ENCODE results near the gene PPT1. TPM values are rescaled to one million over a fixed set of nuclear protein-coding genes. Genes with fewer than 3 reads are reported as not detected.
A peak's percentile ranks its signal among the peaks of the same experiment; 100 is the strongest.

The PPT1 gene
- total RNA-seq, 1 experiment from 2014 or later = 57.8 TPM

- no peak for DNase-seq
- Mint-ChIP-seq H3K27ac (ENCODE audit: unreplicated experiment) (peak overlapping the region; percentile 48), H3K27me3 (ENCODE audit: unreplicated experiment) (no peaks in the 10 kb centered on the region), H3K36me3 (ENCODE audit: insufficient read depth, unreplicated experiment) (peaks cover 51% of the 10 kb centered on the region), H3K9me3 (ENCODE audit: low read depth, unreplicated experiment) (no peaks in the 10 kb centered on the region), H3K4me3 (ENCODE audit: low read depth, unreplicated experiment) (no peak overlapping the region), H3K4me1 (ENCODE audit: low read depth, unreplicated experiment) (peaks cover 16% of the 10 kb centered on the region)
- no TSS peak for BruUV-seq (replicated peaks)
- intact Hi-C loops (cut with micrococcal nuclease; ENCODE audit: unreplicated experiment) = no loop called here
- no peak for TF ChIP-seq CTCF (IDR thresholded peaks at IDR 0.05; ENCODE audit: unreplicated experiment)
- CTCF ChIA-PET = no interaction called here
Observed at GRCh38 chr1:40067023-40067422, 30.0 kb downstream of the PPT1 start.

GRCh38 chr1:40064797-40065499 is 32.1 kb downstream of the PPT1 start:
- DNase-seq = no peak
- no peak for TF ChIP-seq CTCF (IDR thresholded peaks at IDR 0.05; ENCODE audit: unreplicated experiment)
- intact Hi-C loops (cut with micrococcal nuclease; ENCODE audit: unreplicated experiment) = no loop called here
- H3K4me1 Mint-ChIP-seq (ENCODE audit: low read depth, unreplicated experiment) = peaks cover 19% of the 10 kb centered on the region
- peaks cover 51% of the 10 kb centered on the region for H3K36me3 Mint-ChIP-seq (ENCODE audit: insufficient read depth, unreplicated experiment)
- no TSS peak for BruUV-seq (replicated peaks)
- no peak overlapping the region for H3K27ac Mint-ChIP-seq (ENCODE audit: unreplicated experiment)
- H3K4me3 Mint-ChIP-seq (ENCODE audit: low read depth, unreplicated experiment) = no peak overlapping the region
- no peaks in the 10 kb centered on the region for H3K27me3 Mint-ChIP-seq (ENCODE audit: unreplicated experiment)
- H3K9me3 Mint-ChIP-seq (ENCODE audit: low read depth, unreplicated experiment) = no peaks in the 10 kb centered on the region
- CTCF ChIA-PET = no interaction called here

- Mint-ChIP-seq H3K36me3 (ENCODE audit: insufficient read depth, unreplicated experiment) (peaks cover 36% of the 10 kb centered on the region), H3K9me3 (ENCODE audit: low read depth, unreplicated experiment) (no peaks in the 10 kb centered on the region), H3K27ac (ENCODE audit: unreplicated experiment) (peak overlapping the region; percentile 20), H3K4me1 (ENCODE audit: low read depth, unreplicated experiment) (peaks cover 43% of the 10 kb centered on the region), H3K4me3 (ENCODE audit: low read depth, unreplicated experiment) (no peak overlapping the region), H3K27me3 (ENCODE audit: unreplicated experiment) (no peaks in the 10 kb centered on the region)
- no peak for DNase-seq
- intact Hi-C loops (cut with micrococcal nuclease; ENCODE audit: unreplicated experiment) = no loop called here
- TF ChIP-seq CTCF (IDR thresholded peaks at IDR 0.05; ENCODE audit: unreplicated experiment) = no peak
- BruUV-seq (replicated peaks) = no TSS peak
- CTCF ChIA-PET = no interaction called here
Observed at GRCh38 chr1:40059960-40060750, 36.9 kb downstream of the PPT1 start.

GRCh38 chr1:40059338-40059959 is 37.6 kb downstream of the PPT1 start:
- CTCF ChIA-PET = no interaction called here
- Mint-ChIP-seq H3K27me3 (ENCODE audit: unreplicated experiment) (no peaks in the 10 kb centered on the region), H3K4me1 (ENCODE audit: low read depth, unreplicated experiment) (peaks cover 50% of the 10 kb centered on the region), H3K27ac (ENCODE audit: unreplicated experiment) (peak overlapping the region; percentile 52), H3K36me3 (ENCODE audit: insufficient read depth, unreplicated experiment) (peaks cover 34% of the 10 kb centered on the region), H3K4me3 (ENCODE audit: low read depth, unreplicated experiment) (no peak overlapping the region), H3K9me3 (ENCODE audit: low read depth, unreplicated experiment) (no peaks in the 10 kb centered on the region)
- intact Hi-C loops (cut with micrococcal nuclease; ENCODE audit: unreplicated experiment) = no loop called here
- BruUV-seq (replicated peaks) = no TSS peak
- no peak for TF ChIP-seq CTCF (IDR thresholded peaks at IDR 0.05; ENCODE audit: unreplicated experiment)
- DNase-seq = peak; percentile 5
